Lung (tissue), 12 donors: ENCODE measurements around the gene DHRS3. TPM values are rescaled to one million over a fixed set of nuclear protein-coding genes. Genes with fewer than 3 reads are reported as not detected.

ENCODE experiments used
- ATAC-seq: fragments of 200-7000 bp; cut with Tn5 transposase; one replicate; pipeline ENCODE4 v1.9.1; 2020; ENCODE audit warnings: moderate number of reproducible peaks; ENCODE audit not compliant: insufficient read depth, low FRiP score
- DNase-seq, 3 donors: peaks; one replicate each; pipeline ENCODE4 v3.0.0-alpha.2; 2013 to 2017
- H3K27ac ChIP-seq, 2 donors: one replicate each; pipeline ENCODE4 v1.5.1; 2013; ENCODE audit warnings: mild to moderate bottlenecking in 2 of 2, moderate library complexity in 2 of 2, control low read depth in 1 of 2, inconsistent platforms in 1 of 2, low read depth in 1 of 2, low read length in 1 of 2
- H3K27me3 ChIP-seq, 3 donors: one replicate each; pipeline ENCODE4 v1.5.1; 2013; ENCODE audit warnings: low read length in 2 of 3; ENCODE audit not compliant: control insufficient read depth in 3 of 3, insufficient read depth in 3 of 3
- H3K36me3 ChIP-seq, 4 donors: one replicate each; pipeline ENCODE4 v1.5.1; 2013; ENCODE audit warnings: low read length in 4 of 4, mild to moderate bottlenecking in 1 of 4, moderate library complexity in 1 of 4; ENCODE audit not compliant: control insufficient read depth in 4 of 4, insufficient read depth in 4 of 4
- H3K4me1 ChIP-seq, 5 donors: one replicate each; pipeline ENCODE4 v1.5.1; 2013; ENCODE audit warnings: low read length in 5 of 5, mild to moderate bottlenecking in 2 of 5, moderate library complexity in 1 of 5; ENCODE audit not compliant: control insufficient read depth in 5 of 5, insufficient read depth in 5 of 5
- H3K4me3 ChIP-seq: one replicate; pipeline ENCODE4 v1.5.1; 2013; ENCODE audit warnings: mild to moderate bottlenecking, control low read depth, moderate library complexity
- H3K9ac ChIP-seq, 2 donors: one replicate each; pipeline ENCODE4 v1.5.1; 2013; ENCODE audit warnings: low read length in 2 of 2, control low read depth in 1 of 2; ENCODE audit not compliant: insufficient read depth in 1 of 2
- H3K9me3 ChIP-seq, 4 donors: one replicate each; pipeline ENCODE4 v1.5.1; 2013; ENCODE audit warnings: low read length in 3 of 4, mild to moderate bottlenecking in 1 of 4, moderate library complexity in 1 of 4; ENCODE audit not compliant: control insufficient read depth in 4 of 4, insufficient read depth in 3 of 4
- WGBS, 2 donors: extraction: QIAGEN DNeasy Blood & Tissue Kit; methylation state at CpG; one replicate each; pipeline ENCODE4 v1.1.7; 2013; 5-methylcytosine and 5-hydroxymethylcytosine counted together
- polyA plus RNA-seq, 2 donors: library from polyadenylated mRNA; stranded (reverse); fragments of 200-250 nt; gene quantifications; one replicate each; pipeline ENCODE4 v1.2.1, GENCODE V29; 2013
- total RNA-seq, 2 donors: library from RNA; depleted of rRNA in 1 of 2; stranded (reverse); fragments of >200 nt in 1 of 2; gene quantifications; one replicate each; pipeline ENCODE4 v1.2.1, GENCODE V29; 2014 to 2021
- TF ChIP-seq, protein P1 (sequence below): IDR thresholded peaks from 2 replicates; pipeline ENCODE4 v1.5.1; 2012; ENCODE audit warnings: mild to moderate bottlenecking; ENCODE audit errors: control extremely low read depth, extremely low read depth
- donor health status: control.
- donor health status: control.
- donor health status: Bipolar disorder and iron deficiency.
- donor health status: healthy.
- donor health status: DM: yes; HTN: yes; CAD: no.

The DHRS3 gene
- total and polyA plus RNA-seq, 4 donors = 56.7 to 109 (median 79.8) TPM

GRCh38 chr1:12602659-12603024, 15.4 kb downstream of the DHRS3 start:
- no peak overlapping the region for H3K4me3 ChIP-seq
- no peaks in the 10 kb centered on the region for H3K27me3 ChIP-seq
- 91 to 95% methylated on average over 6 of the region's 6 CpGs for WGBS, 2 donors
- no peaks in the 10 kb centered on the region for H3K9me3 ChIP-seq
- no peak for ATAC-seq
- no peak overlapping the region for H3K9ac ChIP-seq
- no peak for DNase-seq
- peaks cover 0 to 35% (median 17%) of the 10 kb centered on the region in 5 donors for H3K4me1 ChIP-seq
- H3K36me3 ChIP-seq = no peaks in the 10 kb centered on the region
- peak overlapping the region in 1 of 2 donors; percentile 61 for H3K27ac ChIP-seq
- TF ChIP-seq, protein P1, sequence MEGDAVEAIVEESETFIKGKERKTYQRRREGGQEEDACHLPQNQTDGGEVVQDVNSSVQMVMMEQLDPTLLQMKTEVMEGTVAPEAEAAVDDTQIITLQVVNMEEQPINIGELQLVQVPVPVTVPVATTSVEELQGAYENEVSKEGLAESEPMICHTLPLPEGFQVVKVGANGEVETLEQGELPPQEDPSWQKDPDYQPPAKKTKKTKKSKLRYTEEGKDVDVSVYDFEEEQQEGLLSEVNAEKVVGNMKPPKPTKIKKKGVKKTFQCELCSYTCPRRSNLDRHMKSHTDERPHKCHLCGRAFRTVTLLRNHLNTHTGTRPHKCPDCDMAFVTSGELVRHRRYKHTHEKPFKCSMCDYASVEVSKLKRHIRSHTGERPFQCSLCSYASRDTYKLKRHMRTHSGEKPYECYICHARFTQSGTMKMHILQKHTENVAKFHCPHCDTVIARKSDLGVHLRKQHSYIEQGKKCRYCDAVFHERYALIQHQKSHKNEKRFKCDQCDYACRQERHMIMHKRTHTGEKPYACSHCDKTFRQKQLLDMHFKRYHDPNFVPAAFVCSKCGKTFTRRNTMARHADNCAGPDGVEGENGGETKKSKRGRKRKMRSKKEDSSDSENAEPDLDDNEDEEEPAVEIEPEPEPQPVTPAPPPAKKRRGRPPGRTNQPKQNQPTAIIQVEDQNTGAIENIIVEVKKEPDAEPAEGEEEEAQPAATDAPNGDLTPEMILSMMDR = no peak

- Histone ChIP-seq H3K9ac (no peak overlapping the region), H3K27me3 (no peaks in the 10 kb centered on the region), H3K4me3 (no peak overlapping the region), H3K27ac (peak overlapping the region in 1 of 2 donors; percentile 61), H3K9me3 (no peaks in the 10 kb centered on the region), H3K36me3 (no peaks in the 10 kb centered on the region), H3K4me1 (peaks cover 0 to 37% (median 17%) of the 10 kb centered on the region in 5 donors)
- TF ChIP-seq, protein P1 = no peak
- no peak for DNase-seq
- WGBS, 2 donors = 74 to 78% methylated on average over 13 of the region's 13 CpGs
- ATAC-seq = no peak
Measured at GRCh38 chr1:12601700-12602658, 16.0 kb downstream of the DHRS3 start.

DNA sequence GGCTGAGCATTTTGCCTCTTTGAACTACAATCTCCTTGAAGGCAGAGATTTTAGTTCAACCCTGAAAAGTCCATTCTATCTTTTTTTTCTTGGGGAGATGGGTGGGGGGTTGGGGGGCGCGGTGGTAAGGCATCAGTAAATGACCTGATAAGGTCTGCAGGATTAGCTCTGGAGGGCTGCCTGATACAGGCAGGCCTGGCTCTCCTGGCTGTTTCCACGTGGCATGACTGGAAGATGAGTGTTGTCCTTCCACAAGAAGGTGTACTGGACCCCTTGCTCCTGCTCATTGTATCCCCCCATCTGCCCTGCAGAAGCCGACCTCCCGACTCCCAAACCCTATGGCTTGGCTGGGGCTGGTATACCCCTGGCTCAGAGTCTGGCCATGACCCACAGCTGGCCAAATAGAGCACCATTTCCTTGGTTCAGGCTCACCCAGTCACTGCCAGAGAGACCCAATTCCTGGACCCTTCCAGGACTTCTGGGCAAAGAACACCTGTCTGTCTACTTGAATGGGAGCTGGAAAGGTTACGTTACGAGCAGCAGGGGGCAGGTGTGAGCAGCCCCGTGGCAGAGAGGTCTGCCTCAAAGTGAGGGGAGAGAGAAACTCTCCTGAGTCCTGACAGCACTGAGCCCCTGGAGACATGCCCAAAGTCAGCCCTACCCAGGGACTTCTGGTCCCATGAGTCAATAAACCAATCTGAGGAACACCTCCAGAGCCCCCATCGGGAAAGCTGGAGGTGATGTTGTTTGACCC, 17.0 kb downstream of the DHRS3 start:
- TF ChIP-seq, protein P1 = peak; percentile 6
- no peak overlapping the region for H3K4me3 ChIP-seq
- H3K9ac ChIP-seq = no peak overlapping the region
- ATAC-seq (no peak), DNase-seq (peak in 1 of 3 donors; percentile 51)
- peaks cover 0 to 46% (median 24%) of the 10 kb centered on the region in 5 donors for H3K4me1 ChIP-seq
- WGBS, 2 donors = 67% methylated on average over 9 of the region's 9 CpGs
- no peaks in the 10 kb centered on the region for H3K27me3 ChIP-seq
- no peaks in the 10 kb centered on the region for H3K36me3 ChIP-seq
- no peaks in the 10 kb centered on the region for H3K9me3 ChIP-seq
- peak overlapping the region in 1 of 2 donors; percentile 66 for H3K27ac ChIP-seq
